Effector memory CD4-positive, alpha-beta T cell (primary cell): ENCODE measurements around the gene FRMPD4.

Experiments used
- DNase-seq, 3 donors: peaks; one replicate each; pipeline ENCODE4 v3.0.0-alpha.2; 2020
- H3K27ac ChIP-seq: 2 replicates; pipeline ENCODE4 v1.7.0; 2013; ENCODE audit warnings: mild to moderate bottlenecking, low read length, moderate library complexity; ENCODE audit not compliant: insufficient read depth, poor library complexity, severe bottlenecking
- H3K27me3 ChIP-seq: replicated peaks from 2 replicates; pipeline ENCODE4 v1.7.0; 2013; ENCODE audit warnings: mild to moderate bottlenecking, low read length; ENCODE audit not compliant: insufficient read depth, control insufficient read depth, poor library complexity, severe bottlenecking
- H3K36me3 ChIP-seq: 2 replicates; pipeline ENCODE4 v1.7.0; 2013; ENCODE audit warnings: mild to moderate bottlenecking, low read length, moderate library complexity; ENCODE audit not compliant: control insufficient read depth, insufficient read depth
- H3K4me1 ChIP-seq: 2 replicates; pipeline ENCODE4 v1.7.0; 2013; ENCODE audit warnings: low read length, mild to moderate bottlenecking; ENCODE audit not compliant: control insufficient read depth, insufficient read depth, poor library complexity, severe bottlenecking
- H3K4me3 ChIP-seq: 2 replicates; pipeline ENCODE4 v1.7.0; 2013; ENCODE audit warnings: low read length, low read depth, mild to moderate bottlenecking; ENCODE audit not compliant: insufficient read depth, poor library complexity, severe bottlenecking
- H3K9me3 ChIP-seq: 2 replicates; pipeline ENCODE4 v1.7.0; 2013; ENCODE audit warnings: mild to moderate bottlenecking, low read length, moderate library complexity; ENCODE audit not compliant: control insufficient read depth

FRMPD4 gene

DNA sequence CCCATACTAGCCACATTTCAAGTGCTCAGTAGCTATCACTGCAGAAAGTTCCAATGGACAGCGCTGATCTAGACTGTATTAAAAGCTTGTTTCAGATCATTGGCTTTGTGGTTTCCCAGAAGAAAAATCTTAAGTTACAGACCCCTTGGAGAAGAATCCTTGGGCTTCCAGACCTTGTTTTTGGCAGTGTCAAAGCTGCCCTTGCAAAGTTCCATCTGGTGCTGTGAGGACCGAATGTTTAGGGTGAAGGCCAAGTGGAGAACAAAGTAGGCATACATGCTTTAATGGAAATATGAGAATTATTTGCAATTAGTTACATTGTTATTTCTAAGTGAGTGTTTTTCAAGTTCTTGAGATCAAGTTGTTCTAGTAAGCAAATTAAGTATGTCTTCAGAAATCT lies 144.7 kb downstream of the FRMPD4 start:
- Histone ChIP-seq H3K36me3 (no peaks in the 10 kb centered on the region), H3K27ac (no peak overlapping the region), H3K27me3 (no peaks in the 10 kb centered on the region), H3K4me3 (no peak overlapping the region), H3K9me3 (no peaks in the 10 kb centered on the region), H3K4me1 (no peaks in the 10 kb centered on the region)
- no peak for DNase-seq

DNA sequence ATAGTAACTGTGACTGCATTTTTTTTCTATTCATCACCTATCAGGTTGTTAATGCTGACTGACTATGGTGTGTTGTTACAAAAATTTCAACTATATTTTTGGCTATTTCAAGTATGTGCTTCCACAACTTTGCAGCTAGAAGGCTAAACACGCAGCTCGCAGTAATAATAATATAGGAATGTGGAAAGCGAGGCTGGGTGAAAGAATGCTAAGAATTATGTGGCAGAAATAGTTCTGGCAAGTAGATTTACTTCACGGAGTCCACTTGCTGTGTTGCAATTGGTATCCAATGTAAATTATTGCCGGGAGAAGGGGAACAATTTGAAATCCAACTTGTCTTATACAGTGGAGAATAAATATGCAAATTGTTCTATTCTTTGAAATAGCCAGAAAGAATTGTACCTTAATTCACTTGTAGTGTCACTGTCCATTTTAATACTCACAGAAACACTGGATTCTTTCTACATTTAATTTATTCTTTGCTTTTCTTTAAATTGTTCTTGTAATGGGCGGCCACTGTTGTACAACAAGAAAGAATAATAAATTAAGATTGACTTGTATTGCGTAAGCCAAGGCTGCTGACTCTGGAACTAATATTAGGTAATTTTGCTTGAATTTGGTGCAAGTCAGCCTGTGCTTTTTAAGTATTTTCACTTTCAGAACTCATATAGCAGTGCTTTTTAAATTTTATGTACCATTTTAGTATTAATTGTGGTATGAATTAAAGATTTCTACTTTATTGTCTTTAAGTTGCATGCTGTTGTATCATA lies 154.9 kb downstream of the FRMPD4 start:
- H3K9me3 ChIP-seq, result no peaks in the 10 kb centered on the region
- DNase-seq, result no peak

DNA sequence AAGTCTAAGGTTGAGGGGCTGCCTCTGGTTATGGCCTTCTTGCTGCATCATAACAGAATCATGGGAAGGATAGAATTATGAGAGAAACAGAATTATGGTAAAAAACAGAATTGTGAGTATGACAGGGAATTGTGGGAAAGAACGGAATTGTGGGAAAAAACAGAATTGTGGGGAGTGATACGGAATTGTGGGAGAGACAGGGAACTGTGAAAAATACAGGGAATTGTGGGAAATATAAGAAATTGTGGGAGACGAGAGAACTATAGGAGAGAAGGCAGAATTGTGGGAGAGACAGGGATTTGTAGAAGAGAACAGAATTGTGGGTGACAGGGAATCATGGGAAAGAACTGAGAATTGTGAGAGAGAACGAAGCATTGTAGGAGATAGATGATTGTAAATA lies 159.1 kb downstream of the FRMPD4 start:
- Histone ChIP-seq H3K4me3 (no peak overlapping the region), H3K27ac (no peak overlapping the region), H3K4me1 (no peaks in the 10 kb centered on the region), H3K36me3 (no peaks in the 10 kb centered on the region), H3K9me3 (no peaks in the 10 kb centered on the region), H3K27me3 (no peaks in the 10 kb centered on the region)
- no peak for DNase-seq

More for the DNA sequence above, 154.9 kb downstream of the FRMPD4 start:
- Histone ChIP-seq H3K27me3 (no peaks in the 10 kb centered on the region), H3K4me3 (no peak overlapping the region), H3K36me3 (no peaks in the 10 kb centered on the region), H3K27ac (no peak overlapping the region), H3K4me1 (no peaks in the 10 kb centered on the region)

DNA sequence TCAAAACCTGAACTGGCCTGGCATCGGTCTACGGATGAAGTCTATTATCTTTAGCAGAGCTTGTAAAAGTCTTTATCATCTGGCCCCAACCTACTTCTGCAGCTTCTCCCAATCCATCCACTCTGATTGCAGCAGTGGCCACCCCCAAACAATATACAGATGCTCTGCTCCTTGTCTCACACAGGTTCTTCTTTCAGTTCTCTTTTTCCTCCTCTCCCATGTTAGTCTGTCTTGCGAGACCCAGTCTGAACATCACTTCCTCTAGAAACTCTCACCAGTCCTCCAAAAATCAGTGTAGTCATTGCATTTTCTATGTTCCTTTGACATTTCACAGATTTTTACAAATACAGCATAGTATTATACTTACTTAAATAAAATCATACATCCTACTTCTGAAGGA lies 163.0 kb downstream of the FRMPD4 start:
- Histone ChIP-seq H3K27me3 (no peaks in the 10 kb centered on the region), H3K27ac (no peak overlapping the region), H3K4me3 (no peak overlapping the region), H3K9me3 (no peaks in the 10 kb centered on the region), H3K36me3 (no peaks in the 10 kb centered on the region), H3K4me1 (no peaks in the 10 kb centered on the region)
- no peak for DNase-seq

DNA sequence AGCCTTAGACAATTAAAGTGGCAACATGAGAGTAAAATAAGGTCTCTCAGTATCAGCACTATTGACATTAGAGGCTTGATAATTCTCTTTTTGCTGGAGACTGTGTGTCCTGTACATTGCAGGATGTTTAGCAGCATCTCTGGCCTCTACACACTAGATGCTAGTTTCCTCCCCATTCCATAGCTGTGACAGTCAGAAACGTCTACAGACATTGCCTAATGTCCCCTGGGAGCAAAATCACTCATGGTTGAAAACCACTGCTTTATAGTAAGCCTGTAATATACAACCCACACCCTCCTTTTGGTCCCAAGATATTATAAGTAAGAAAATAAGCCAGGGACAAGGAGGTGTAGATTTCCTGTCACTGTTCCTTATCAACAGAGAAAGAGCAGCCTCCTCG lies 166.0 kb downstream of the FRMPD4 start:
- no peak overlapping the region for H3K27ac ChIP-seq
- H3K36me3 ChIP-seq, result no peaks in the 10 kb centered on the region
- H3K9me3 ChIP-seq, result no peaks in the 10 kb centered on the region
- H3K4me3 ChIP-seq, result no peak overlapping the region
- no peaks in the 10 kb centered on the region for H3K27me3 ChIP-seq
- DNase-seq, result no peak
- H3K4me1 ChIP-seq, result no peaks in the 10 kb centered on the region

DNA sequence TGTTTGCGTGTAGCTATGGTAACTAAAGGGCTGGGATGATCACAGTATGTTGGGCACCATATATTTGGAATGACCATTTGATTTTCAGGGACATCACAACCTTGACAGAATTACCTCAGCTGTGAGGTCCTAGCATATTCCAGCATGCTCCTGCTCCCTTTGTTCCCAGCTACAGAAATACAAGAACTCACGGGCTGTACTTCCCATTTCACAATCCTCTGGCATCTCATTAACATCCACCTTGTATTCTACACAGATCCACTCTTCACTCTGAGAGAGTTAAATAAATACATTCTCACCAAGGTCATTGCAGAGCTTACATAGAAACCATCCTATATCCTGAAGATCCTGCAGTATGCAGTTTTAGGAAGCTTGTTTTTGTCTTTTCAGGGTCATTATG lies 169.7 kb downstream of the FRMPD4 start:
- H3K9me3 ChIP-seq, result no peaks in the 10 kb centered on the region
- H3K36me3 ChIP-seq, result no peaks in the 10 kb centered on the region
- no peak overlapping the region for H3K27ac ChIP-seq
- DNase-seq, result no peak
- no peak overlapping the region for H3K4me3 ChIP-seq
- H3K4me1 ChIP-seq, result no peaks in the 10 kb centered on the region
- no peaks in the 10 kb centered on the region for H3K27me3 ChIP-seq

DNA sequence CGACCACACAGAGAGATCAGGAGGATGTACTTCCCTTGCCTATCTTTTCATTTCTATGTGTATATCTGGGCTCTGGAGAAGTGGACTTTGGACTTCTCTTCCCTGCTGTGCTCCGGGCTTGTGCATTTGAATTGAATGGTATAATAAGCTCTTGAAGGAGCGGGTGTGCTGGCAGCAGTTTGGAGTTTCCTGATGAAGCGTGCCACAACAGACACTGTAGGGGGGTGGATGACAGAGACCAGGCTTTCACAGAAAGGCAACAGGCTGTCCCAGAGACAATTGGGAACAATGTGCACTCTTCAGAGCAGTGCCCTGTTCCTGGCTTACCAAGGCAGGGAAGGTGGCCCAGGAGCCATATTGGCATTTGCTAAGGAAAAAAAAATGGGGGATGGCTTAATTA lies 170.1 kb downstream of the FRMPD4 start:
- H3K27ac ChIP-seq, result no peak overlapping the region
- no peak for DNase-seq
- H3K27me3 ChIP-seq, result no peaks in the 10 kb centered on the region
- H3K4me1 ChIP-seq, result no peaks in the 10 kb centered on the region
- H3K4me3 ChIP-seq, result no peak overlapping the region
- H3K9me3 ChIP-seq, result no peaks in the 10 kb centered on the region
- no peaks in the 10 kb centered on the region for H3K36me3 ChIP-seq

DNA sequence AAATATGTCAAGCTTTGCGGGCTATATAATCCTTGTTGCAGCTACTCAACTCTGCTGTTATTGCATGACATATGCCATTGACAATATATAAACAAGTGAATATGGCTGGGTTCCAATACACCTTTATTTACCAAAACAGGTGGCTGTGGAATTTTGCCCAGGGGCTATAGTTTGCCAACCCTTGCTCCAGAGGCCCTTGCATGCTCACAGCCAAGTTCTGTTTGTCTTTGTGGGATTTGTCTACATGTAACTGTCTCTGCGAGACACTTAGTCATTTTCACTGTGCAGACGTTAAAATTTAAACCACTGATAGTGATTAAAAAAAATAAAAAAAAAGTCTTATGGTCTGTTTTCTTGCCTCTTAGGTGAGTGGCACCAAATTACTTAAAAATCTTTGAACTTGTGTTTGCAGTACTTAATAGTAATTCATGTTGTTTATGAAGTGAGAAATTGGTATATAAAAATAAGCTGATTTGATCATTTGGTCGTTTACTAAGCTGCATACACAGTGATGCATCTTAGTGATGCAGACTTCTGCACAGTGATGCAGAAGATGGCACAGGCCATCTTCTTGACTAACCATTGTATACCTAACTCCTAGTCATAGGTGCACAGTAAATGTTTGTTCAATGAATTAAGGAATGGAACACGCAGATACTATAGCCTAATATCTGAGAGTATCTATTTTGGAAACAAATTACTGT lies 170.9 kb downstream of the FRMPD4 start:
- Histone ChIP-seq H3K27me3 (no peaks in the 10 kb centered on the region), H3K4me3 (no peak overlapping the region), H3K9me3 (no peaks in the 10 kb centered on the region), H3K27ac (no peak overlapping the region), H3K36me3 (no peaks in the 10 kb centered on the region), H3K4me1 (no peaks in the 10 kb centered on the region)
- no peak for DNase-seq

DNA sequence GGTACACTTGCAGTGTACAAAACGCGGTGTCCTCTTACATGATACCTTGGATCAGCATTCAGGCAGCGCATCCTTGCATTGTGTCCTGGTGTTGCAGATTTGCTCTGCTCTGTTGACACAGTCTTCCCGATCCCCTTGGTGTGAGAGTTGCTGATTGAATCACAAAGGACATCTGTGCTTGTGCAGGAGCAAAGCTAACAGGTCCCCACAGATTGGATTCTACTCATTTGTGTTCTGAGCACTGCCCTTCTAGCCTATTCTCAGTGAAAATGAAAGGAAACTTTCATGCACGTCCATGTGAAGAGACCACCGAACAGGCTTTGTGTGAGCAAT lies 171.4 kb downstream of the FRMPD4 start:
- Histone ChIP-seq H3K27ac (no peak overlapping the region), H3K27me3 (no peaks in the 10 kb centered on the region), H3K4me3 (no peak overlapping the region), H3K9me3 (no peaks in the 10 kb centered on the region), H3K36me3 (no peaks in the 10 kb centered on the region), H3K4me1 (no peaks in the 10 kb centered on the region)
- no peak for DNase-seq

DNA sequence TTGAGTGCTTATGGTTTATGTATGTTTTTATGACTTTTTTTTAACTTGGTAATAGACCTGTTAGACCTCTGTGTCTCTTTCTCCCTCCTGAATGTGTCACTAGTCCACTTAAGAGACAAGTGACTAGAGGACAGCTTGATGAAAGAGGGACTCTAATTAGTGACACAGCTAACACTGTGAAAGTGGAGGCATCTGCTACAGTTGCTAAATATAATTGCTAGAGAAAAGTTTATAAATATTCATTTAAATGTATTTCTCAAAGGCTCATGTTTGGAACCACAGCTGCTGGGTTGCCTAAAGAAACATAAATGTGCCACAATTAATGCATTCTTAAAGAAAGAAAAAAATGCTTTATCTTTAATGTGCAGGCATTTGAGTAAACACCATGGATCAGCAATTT lies 176.4 kb downstream of the FRMPD4 start:
- no peak for DNase-seq
- no peaks in the 10 kb centered on the region for H3K27me3 ChIP-seq

More for the DNA sequence above, 176.4 kb downstream of the FRMPD4 start:
- Histone ChIP-seq H3K27ac (no peak overlapping the region), H3K9me3 (no peaks in the 10 kb centered on the region), H3K36me3 (no peaks in the 10 kb centered on the region), H3K4me1 (no peaks in the 10 kb centered on the region), H3K4me3 (no peak overlapping the region)
